HG03064 (cell line): ENCODE measurements around the gene KIAA0825.

Source experiments
- ATAC-seq: cut with Tn5 transposase; IDR thresholded peaks from one replicate; pipeline ENCODE4 v1.9.1; 2021; ENCODE audit warnings: low read depth; ENCODE audit not compliant: unreplicated experiment

KIAA0825 gene

DNA sequence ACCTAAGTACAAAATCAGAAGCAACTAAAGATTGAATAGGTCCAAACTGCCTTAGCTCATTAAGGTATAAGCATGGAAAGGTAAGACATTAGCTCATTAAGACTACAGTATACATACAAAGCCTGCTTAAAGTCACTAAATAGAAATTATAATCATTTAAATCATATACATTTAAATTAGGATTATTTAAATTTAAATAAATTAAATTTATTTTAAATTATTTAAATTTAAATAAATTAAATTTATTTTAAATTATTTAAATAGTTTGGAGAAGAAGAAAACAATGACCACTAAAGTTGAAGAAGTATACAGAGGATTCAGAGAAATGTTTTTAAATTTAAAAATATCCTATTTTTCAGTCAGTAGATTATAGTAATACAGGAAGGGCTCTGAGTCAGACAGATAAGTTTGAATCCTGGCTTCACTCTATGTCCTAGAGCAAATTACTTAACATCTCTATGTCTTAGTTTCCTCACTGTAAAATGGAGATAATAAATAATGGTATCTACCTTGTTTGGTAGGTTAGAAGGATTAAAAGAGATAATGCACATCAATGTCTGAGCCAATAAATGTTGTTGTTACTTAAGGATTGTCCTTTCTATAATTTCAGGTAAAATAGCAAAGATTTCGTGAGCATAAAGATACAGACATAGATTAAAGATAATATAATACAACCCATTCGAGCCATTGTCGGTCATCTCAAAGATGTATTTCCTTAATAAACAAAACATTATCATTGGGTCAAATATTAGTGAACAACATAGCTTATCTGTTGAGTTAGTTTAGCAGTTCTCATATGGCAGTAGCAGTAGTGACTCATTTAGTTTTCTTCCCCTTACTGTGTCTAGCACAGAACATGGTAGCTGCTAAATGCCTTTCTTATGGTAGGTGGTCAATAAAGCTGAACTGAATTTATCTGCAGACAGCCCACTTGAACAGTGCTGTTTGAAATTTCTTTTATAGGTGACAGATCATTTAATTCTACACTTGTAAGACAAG is 100.6 kb downstream of the KIAA0825 start:
- ATAC-seq = no peak

DNA sequence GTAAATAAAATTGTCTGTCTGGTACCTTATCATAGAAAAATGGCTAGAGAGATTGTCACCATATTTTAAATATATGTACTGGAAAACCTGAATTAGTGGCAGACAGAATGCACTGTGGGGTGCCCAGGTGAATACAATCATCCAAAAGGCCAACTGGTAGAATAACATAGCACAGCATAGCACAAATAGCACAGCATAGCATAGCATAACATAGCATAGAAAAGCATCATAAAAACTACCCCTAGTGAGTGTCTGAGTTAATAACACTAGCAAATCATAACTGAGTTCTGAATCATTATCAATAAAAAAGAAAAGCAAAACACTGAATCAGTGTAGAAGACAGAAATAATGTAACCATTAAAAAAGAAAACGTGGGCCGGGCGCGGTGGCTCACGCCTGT is 102.3 kb downstream of the KIAA0825 start:
- no peak for ATAC-seq

DNA sequence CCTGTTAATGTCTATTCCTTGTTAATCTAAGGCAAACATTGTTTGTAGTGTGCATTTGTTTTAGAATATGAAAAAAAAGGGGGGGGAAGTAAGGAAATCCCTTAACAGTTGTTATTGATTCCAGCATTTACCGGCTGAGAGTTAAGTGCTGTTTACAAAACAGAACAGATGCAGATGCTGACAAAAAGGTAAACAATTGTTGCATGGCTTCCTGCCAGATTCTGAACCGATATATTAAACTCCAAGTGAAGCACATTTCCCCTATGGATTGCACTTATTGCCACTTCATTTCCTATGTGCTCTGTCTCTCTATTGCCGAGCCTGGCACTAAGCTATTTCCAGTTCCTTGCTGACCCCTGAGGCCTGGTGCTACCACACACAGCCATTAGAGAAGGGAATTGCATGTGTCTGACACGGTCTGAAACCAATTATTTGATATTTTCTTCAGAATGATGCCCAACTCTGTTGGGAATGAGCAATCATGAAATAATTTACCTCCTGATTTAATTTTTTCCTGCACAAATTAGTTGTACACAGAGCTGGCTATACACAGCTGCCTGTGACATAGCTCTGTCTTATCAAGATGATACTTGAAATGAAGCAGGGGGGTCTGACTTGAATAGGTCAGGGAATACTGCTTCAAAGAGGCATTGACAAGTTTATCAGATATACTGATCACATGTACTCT is 109.8 kb downstream of the KIAA0825 start:
- ATAC-seq = no peak

DNA sequence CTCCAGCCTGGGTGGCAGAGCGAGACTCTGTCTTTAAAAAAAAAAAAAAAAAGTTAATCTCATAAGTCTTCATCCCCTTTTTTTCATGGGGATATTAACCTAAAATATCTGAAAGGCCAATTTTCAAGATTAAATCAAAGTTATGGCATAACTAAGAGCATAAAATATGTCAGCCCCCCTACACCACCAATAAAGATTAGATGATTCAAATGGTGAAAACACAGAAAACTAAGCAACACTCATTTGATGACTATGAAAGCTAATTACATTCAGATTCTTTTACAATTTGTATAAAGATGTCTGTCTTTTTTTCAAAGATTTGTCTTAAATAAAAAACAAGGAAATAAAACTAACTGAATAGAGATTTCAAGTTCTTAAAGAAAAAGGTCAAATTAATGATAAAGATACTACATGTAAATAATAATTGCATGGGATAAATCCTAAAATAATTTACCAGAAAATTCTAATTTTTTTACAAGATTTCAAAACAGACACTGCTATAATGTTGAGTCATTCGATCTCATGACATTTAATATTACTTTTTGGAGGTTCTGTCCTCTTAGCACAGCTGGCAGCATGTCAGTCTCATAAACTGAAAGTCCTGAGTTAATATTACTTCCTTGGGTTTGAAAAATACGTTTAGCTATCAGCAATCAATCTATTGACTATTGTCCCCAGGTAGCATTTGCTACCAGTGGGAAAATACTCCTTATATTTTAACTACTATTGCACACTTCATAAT is 112.9 kb downstream of the KIAA0825 start:
- ATAC-seq = no peak

DNA sequence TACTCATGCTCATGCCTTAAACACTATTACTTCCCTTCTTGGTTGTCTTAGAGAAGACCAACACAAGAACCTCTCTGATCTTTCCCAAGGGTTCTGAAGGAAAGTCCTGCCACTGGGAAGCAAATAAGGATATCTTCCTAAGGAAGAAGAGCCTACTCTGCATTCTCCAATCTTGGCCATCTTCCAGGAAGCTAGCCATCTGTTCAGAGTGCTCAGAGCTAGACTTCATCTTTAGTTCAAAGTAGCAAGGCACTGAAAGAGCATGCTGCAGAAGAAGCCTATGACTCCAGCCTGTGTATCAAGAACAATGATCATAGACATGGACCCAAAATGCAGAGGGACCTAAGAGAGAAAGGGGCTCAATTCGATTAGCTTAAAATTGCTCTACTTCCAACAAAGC is 114.7 kb downstream of the KIAA0825 start:
- no peak for ATAC-seq

DNA sequence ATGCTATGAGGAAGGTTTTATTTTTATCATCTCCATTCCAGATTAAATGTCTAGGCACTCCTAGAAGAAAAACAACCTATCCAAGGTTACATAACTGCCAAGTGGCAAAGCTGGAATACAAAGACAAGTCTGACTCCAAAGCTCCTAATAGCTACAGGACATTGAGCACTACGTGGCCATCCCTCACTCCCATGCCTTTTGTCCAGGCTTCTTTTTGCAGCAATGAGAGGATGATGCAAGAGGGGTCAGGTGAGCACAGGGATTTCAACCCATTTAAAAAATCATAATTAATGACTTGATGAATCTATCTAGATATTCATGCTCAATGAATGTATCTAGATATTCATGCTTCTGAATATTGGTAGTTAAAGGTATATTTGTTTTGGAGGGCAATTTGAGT is 117.0 kb downstream of the KIAA0825 start:
- ATAC-seq = no peak

DNA sequence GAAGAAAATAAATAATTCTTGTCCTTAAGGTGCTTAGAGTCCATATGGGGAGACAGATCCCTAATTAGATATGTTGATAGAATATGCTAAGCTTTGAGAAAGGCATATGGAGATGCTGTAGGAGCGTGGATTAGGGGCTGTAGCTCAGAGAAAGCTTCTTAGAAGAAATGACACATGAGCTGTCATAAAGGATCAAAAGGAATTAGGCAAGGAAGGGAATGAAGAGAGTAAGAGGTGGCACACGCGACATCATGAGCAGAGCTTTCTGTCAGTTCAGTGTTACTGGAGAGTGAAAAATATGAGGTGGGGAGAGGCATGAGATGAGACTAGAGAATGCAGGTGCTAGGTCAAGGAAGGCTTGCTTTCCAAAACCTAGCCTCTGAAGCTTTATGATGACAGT is 118.6 kb downstream of the KIAA0825 start:
- no peak for ATAC-seq

DNA sequence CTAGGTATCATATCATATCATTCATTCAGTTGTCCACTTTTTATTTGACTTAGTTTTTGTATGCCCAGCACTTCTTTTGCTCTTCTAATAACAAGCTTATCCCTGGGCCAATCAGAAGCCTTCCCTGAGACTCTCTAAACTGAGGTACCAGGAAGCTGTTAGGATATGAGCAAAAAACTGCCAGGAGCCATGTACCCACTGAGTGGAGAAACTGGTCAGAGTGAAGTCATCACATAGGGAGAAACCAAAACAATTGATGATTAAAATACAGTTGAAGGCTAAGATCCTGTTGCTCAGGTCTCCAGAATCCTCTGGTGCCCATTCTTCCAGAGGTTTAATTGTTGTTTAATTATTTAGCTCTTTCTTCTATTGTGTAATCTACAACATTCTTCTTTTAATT is 120.2 kb downstream of the KIAA0825 start:
- no peak for ATAC-seq

DNA sequence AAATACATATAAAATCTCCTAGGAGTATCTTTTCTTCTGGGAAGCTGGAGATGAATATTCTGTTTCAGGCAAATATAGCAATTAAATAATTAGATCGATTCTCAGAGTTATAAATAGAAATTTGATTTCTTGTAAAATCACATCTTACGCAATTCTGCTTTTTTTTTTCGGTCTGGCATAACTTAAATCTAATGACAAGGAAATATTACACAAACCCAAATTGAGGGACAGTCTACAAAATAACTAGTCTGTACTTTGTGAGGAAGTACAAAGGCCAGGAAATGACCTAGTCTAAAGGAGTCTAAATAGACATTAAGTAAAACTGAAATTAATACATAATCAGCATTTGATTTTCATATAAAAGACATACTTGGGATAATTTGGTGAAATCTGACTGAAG is 133.3 kb downstream of the KIAA0825 start:
- ATAC-seq = no peak

DNA sequence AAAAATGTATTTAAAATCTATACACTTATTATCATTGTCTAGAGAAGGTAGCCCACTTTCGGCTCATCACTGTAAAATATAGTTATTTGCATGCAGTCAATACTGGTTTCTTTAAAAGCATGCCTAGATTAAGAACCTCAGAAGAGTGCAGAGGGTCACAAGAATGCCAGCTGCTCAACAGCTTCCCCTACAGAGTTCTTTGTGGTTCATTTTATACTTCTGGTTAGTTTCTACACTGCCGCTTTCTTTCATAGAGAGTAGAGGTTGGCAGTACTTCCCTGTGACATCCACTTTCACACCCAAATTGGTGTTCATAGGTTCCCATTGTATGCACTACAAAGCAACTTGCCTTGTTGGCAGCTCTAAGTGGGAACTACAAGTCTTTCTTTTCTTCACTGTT is 137.3 kb downstream of the KIAA0825 start:
- ATAC-seq = no peak

DNA sequence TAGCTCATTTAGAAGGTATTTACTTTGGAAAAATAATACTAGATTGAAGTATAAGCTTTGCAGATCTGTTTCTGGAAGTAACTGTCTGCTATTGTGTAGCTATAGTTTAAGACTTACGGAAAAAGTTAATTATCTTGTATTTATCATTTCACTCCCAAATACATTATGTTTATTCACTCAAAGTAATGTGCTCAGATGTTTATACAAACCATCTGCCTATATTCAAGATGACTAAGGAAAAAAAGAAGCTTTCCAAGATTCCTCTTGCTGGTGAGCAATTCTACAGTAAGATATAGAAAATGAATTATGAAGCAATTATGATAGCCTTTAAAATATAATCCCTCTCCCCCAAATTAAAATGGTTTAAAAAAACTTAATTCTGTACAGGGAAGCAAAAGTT is 137.9 kb downstream of the KIAA0825 start:
- no peak for ATAC-seq

DNA sequence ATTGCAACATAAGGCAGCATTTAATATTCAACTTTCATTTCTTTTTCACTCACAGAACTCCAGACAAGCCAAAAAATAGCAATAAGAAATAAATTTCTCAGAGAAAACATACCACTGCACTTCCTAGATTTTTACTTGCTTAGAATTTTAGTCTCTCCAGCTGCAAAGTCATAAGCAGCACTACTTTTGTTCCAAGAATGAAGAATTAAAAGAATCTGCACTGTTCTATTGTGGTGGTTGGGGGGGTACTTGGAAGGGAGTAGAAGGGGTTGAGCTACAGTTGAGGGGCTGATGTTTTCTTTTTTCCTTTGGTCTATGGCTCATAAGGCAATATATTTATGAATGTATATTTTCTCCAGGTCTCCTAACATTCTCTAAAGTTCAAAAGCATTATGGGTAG is 144.5 kb downstream of the KIAA0825 start:
- ATAC-seq = no peak

DNA sequence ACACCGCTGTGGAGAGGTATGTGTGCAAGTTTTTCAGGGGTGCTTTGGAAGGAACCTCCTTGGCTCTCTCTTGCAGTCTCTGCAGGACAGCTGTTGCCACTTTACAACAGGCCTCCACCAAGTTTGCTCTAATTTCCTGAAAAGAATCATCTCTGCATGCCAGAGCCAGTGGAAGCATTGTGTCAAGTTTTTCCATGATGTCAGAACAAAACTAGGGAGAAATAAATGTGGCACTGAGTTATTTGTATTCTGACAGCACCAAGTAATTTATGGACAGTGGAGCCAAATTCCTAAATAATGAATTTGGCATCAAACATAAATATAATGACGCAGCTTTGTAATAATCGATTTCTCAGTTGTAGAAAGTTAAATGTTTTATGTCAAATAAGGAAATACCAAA is 146.9 kb downstream of the KIAA0825 start:
- ATAC-seq = no peak

DNA sequence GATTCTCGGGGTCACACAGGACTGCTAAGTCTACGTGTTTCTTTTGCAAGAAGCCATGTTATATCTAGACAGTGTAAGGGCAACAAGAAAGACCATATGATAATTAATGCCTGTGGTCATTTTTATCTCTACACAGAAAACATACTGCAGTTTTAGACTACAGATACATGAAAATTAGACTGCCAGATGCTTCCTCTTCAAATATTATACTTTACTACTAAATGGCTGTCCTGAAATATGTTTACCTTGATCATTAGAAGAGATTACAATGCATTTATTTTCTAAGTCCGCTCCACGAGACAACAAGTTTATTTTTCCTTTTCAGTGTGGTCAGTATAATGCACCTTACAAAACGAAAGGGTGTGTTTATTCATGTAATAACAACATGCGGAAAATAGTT is 147.6 kb downstream of the KIAA0825 start:
- no peak for ATAC-seq

DNA sequence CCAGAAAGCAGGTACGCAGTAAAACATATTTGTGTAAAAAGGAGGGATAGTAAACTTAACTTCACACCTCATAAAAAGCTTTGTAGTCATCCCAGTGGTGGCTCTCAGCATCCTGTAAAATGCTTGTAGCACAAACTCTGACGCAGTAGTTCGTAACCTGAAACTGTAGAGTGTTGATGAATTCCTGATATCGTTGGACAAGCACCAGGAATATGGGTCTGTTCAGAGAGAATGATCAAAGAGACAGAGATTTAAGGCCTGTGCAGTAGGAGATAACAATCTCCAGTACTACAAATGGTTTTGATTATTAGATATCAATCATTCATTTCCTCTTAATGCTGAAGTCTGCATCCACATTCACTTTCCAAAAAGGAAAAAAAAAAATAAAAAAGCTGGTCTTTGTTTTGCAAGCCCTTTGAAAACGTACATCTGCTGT is 148.5 kb downstream of the KIAA0825 start:
- ATAC-seq = no peak

DNA sequence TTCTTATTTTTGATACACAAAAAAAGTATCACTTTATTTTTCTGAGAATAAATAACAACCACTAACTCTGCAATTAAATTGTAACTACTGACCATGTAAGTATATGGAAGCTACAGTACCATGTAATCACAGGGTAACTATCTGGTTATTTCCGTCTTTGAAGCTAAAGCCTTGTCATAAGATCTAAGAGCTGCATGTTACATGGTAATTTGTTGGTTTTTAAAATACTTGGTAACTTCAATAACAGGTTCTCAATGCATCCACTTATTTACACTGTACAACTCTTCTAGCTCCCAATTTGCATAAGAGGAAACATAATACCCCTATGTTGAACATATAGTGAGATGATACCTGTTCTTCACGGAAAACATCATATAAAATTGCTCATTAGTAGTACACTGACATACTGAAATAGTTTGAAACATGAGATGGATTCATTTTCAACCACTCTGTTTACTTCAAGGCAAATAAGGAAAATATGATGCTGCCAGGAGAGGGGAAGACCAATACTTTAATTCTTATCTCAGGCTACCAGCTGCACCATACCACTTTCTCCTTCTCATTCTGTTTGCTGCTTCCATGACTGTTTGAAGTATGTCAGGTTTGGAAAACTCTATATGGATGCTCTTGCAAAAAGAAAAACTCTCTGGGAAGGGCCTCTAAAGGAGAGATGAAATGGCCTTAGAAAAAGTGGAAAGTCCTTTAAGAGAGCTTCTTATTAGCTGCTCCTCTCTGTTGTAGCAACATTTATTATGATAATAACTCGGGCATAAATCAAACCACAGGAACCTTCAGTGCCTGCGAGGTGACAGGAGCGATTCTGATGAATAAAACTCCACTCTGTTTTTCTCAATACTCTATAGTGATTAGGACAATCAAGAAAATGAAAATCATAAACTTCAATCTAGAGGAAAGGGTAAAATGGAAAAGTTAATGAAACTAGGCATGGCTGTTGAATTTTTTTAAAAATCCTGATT is 150.2 kb downstream of the KIAA0825 start:
- ATAC-seq = no peak

DNA sequence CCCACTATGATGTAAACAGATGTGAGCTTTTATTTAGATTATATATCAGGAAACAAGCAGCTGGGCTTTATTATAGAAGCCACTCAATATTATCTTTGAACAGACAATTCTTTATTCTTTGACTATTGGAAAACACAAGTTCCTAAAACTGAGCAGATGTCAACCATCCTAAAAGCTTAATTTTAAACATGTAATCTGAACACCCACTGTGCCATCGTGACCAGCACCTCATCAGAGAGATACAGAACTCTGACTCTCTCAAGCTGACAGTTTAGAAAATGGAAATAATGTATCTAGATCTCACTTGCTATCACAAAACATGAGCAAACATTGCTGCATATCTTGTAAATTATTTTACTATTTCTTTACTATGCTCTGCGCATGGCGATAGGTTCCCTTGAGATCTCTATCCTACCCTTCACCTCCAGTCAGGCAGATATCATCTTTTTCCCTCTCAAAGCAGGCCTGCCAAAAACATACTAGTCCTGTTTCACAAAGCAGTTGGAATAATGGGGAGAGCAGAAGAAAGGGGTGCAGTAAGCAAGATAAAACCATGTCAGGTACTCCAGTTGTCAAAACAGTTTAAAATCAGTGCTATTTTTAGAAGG is 151.0 kb downstream of the KIAA0825 start:
- no peak for ATAC-seq

DNA sequence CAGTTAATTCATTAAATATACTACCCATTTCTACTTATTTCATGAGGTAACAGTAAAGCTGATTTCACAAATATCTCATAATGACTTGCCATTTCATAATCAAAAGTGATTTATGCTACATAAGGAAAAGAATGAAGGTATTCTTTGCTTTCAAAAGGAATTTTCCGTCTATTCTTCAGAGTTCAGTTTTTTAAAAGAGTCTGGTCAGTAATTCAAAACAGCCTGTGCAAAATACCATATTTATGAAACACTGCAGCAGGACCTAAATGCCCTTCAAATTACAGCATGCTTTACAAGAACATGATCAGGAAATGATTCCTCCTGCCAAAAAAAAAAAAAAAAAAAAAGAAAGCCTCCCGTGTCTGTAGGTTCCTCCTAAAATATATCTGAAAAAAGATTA is 154.7 kb downstream of the KIAA0825 start:
- ATAC-seq = no peak

DNA sequence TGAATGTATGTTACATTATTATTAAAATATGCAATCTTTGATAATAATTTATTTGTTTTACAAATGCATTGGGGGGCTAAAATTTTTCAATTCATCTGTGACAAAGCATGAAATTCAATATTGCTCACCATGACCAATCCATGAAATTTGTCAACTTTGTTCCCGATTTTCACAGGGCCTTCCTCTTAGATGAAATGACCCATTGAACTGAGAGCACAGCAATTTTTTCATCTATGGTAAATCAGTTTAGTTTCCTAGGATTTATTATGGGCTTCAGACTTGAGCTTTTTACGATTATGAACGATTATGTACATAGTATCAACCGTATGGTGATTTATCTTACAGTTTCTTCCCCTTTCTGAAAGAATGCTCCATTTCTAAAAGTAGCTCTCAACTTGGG is 157.3 kb downstream of the KIAA0825 start:
- ATAC-seq = no peak

DNA sequence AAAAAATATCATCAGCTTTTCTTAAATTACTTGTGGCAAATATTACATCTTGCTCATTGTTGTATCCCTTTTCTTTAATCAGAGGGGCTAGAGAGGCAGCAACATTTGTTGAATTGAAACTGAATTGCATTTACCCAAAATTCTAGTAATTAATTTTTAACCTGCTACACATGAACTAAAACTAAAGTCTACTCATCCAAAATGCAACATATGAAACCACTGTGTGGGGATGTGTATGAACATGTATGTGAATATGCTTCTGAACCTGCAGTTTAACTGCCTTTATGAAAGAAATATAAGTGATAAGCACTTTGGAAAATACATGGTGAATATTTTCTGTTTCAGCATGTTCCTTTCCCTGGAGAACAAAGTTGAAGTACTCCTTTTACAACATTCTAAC is 158.5 kb downstream of the KIAA0825 start:
- ATAC-seq = no peak
